A549 (cell line): ENCODE measurements around the gene CELSR1. TPM values are rescaled to one million over a fixed set of nuclear protein-coding genes. Genes with fewer than 3 reads are reported as not detected.
A peak's percentile ranks its signal among the peaks of the same experiment; 100 is the strongest.

ENCODE experiments used
- ATAC-seq, 2 experiments: fragments of 200-7000 bp in 1 of 2; fragments of >200 bp in 1 of 2; cut with Nextera tagmentation in 1 of 2; cut with Tn5 transposase in 1 of 2; 3 replicates each; pipeline versions ENCODE4 v1.8.0 to v1.9.1; 2018 to 2020; ENCODE audit warnings: mild to moderate bottlenecking in 1 of 2, moderate library complexity in 1 of 2
- CTCF ChIA-PET: fragments of 300-600 bp; sonication (Branson Sonifier 250); formaldehyde crosslinking; extraction: SDS; loops from one replicate; lab custom pipeline; 2021; ENCODE audit warnings: antibody characterized with exemption, inconsistent platforms; lab: Yijun Ruan, JAX
- POLR2A ChIA-PET: fragments of 350-600 bp; formaldehyde crosslinking; extraction: SDS; loops from one replicate; lab custom pipeline; 2021; ENCODE audit warnings: antibody characterized with exemption, inconsistent platforms; lab: Yijun Ruan, JAX
- DNase-seq, 2 experiments: peaks; one replicate each; pipeline versions ENCODE4 v3.0.0 to v3.0.0-alpha.2; 2011 to 2016; ENCODE audit warnings: low read depth in 1 of 2, low spot score in 1 of 2
- FAIRE-seq: peaks from 2 replicates; lab custom pipeline; 2011; peaks lifted over from hg19 to GRCh38; lab: Jason Lieb, UNC
- H3K27ac ChIP-seq, 2 experiments: fragments of >200 bp; sonication (Bioruptor Twin); formaldehyde crosslinking; 3 replicates each; pipeline ENCODE4 v1.5.1; 2016 to 2017
- H3K4me1 ChIP-seq: fragments of >200 bp; sonication (Bioruptor Twin); formaldehyde crosslinking; 3 replicates; pipeline ENCODE4 v1.6.1; 2016
- H3K4me2 ChIP-seq: fragments of >200 bp; sonication (Bioruptor Twin); formaldehyde crosslinking; 3 replicates; pipeline ENCODE4 v1.6.1; 2016
- H3K4me3 ChIP-seq: fragments of >200 bp; sonication (Bioruptor Twin); formaldehyde crosslinking; 3 replicates; pipeline ENCODE4 v1.5.1; 2016
- H3K9me3 ChIP-seq: fragments of >200 bp; sonication (Bioruptor Twin); formaldehyde crosslinking; 3 replicates; pipeline ENCODE4 v1.6.1; 2016
- ATOH8 ChIP-seq: fragments of 250-450 bp; sonication (Bioruptor Pico); IDR thresholded peaks from 2 replicates; pipeline ENCODE4 v1.5.0; 2020; ENCODE audit warnings: low read depth, mild to moderate bottlenecking, moderate library complexity
- BCL3 ChIP-seq: fragments of >200 bp; sonication (Bioruptor Twin); formaldehyde crosslinking; IDR thresholded peaks from 3 replicates; pipeline ENCODE4 v1.6.1; 2016
- BHLHE40 ChIP-seq: IDR thresholded peaks from 2 replicates; pipeline ENCODE4 v1.6.1; 2012; ENCODE audit warnings: low read depth, low read length, inconsistent platforms
- CBX2 ChIP-seq: fragments of 200-600 bp; sonication (generic); IDR thresholded peaks from 2 replicates; pipeline ENCODE4 v1.6.1; 2016; ENCODE audit warnings: low read depth, mild to moderate bottlenecking, borderline replicate concordance
- CEBPB ChIP-seq, 2 experiments: fragments of >200 bp in 1 of 2; sonication (Bioruptor Twin) in 1 of 2; formaldehyde crosslinking in 1 of 2; IDR thresholded peaks; 2 replicates each; pipeline ENCODE4 v1.6.1; 2012 to 2016
- CTCF ChIP-seq: fragments of >200 bp; sonication (Bioruptor Twin); formaldehyde crosslinking; IDR thresholded peaks from 3 replicates; pipeline ENCODE4 v1.5.1; 2016
- E2F6 ChIP-seq: IDR thresholded peaks from 2 replicates; pipeline ENCODE4 v1.6.1; 2012; ENCODE audit warnings: low read depth, borderline replicate concordance
- EHMT2 ChIP-seq: fragments of 200-600 bp; sonication (generic); IDR thresholded peaks from 2 replicates; pipeline ENCODE4 v1.6.1; 2016; ENCODE audit warnings: antibody characterized with exemption, low read depth, mild to moderate bottlenecking, moderate library complexity
- FOSL2 ChIP-seq, 2 experiments: fragments of 450-650 bp in 1 of 2; fragments of >200 bp in 1 of 2; sonication (Bioruptor Twin) in 1 of 2; formaldehyde crosslinking; IDR thresholded peaks; 2 replicates each; pipeline versions ENCODE4 v1.5.0 to v1.6.1; 2016 to 2020; ENCODE audit warnings: mild to moderate bottlenecking in 1 of 2, moderate library complexity in 1 of 2
- GATA3 ChIP-seq: IDR thresholded peaks from 2 replicates; pipeline ENCODE4 v1.6.1; 2012; ENCODE audit warnings: borderline replicate concordance
- HDAC2 ChIP-seq: fragments of 200-600 bp; sonication (generic); IDR thresholded peaks from 2 replicates; pipeline ENCODE4 v1.6.1; 2016
- HES2 ChIP-seq: fragments of >200 bp; sonication (Bioruptor Twin); formaldehyde crosslinking; IDR thresholded peaks from 2 replicates; pipeline ENCODE4 v1.6.1; 2016
- HOXB13 ChIP-seq: fragments of 250-450 bp; sonication (Bioruptor Pico); IDR thresholded peaks from 2 replicates; pipeline ENCODE4 v1.5.0; 2020; ENCODE audit warnings: low read depth, mild to moderate bottlenecking, moderate library complexity
- HOXB5 ChIP-seq: fragments of 250-450 bp; sonication (Bioruptor Pico); IDR thresholded peaks from 2 replicates; pipeline ENCODE4 v1.5.0; 2020; ENCODE audit warnings: mild to moderate bottlenecking, moderate library complexity
- JUN ChIP-seq, 2 experiments: fragments of >200 bp; sonication (Bioruptor Twin); formaldehyde crosslinking; IDR thresholded peaks; 2 replicates in 1 of 2; 3 replicates in 1 of 2; pipeline ENCODE4 v1.6.1; 2016 to 2017
- JUNB ChIP-seq: fragments of >200 bp; sonication (Bioruptor Twin); formaldehyde crosslinking; IDR thresholded peaks from 2 replicates; pipeline ENCODE4 v1.6.1; 2016
- KDM1A ChIP-seq: fragments of 200-600 bp; sonication (generic); IDR thresholded peaks from 2 replicates; pipeline ENCODE4 v1.6.1; 2016; ENCODE audit warnings: low read depth, mild to moderate bottlenecking
- KDM5A ChIP-seq: fragments of 200-600 bp; sonication (generic); IDR thresholded peaks from 2 replicates; pipeline ENCODE4 v1.6.1; 2016; ENCODE audit warnings: antibody characterized with exemption, mild to moderate bottlenecking
- MAFK ChIP-seq: fragments of 450-650 bp; IDR thresholded peaks from 2 replicates; pipeline ENCODE4 v1.6.1; 2014; ENCODE audit not compliant: partially characterized antibody
- NPAS2 ChIP-seq: fragments of 250-450 bp; sonication (Bioruptor Pico); IDR thresholded peaks from 2 replicates; pipeline ENCODE4 v1.8.0; 2022; ENCODE audit warnings: mild to moderate bottlenecking, moderate library complexity, borderline replicate concordance
- NR3C1 ChIP-seq: fragments of >200 bp; sonication (Bioruptor Twin); formaldehyde crosslinking; IDR thresholded peaks from 3 replicates; pipeline ENCODE4 v1.6.1; 2017
- PBX3 ChIP-seq: IDR thresholded peaks from 2 replicates; pipeline ENCODE4 v1.6.1; 2012
- POLR2AphosphoS2 ChIP-seq: conservative IDR thresholded peaks from 2 replicates; pipeline ENCODE4 v1.6.1; 2012; ENCODE audit warnings: low read length, improper control_type of control experiment, inconsistent platforms
- RAD21 ChIP-seq, 2 experiments: fragments of >200 bp in 1 of 2; sonication (Bioruptor Twin) in 1 of 2; formaldehyde crosslinking in 1 of 2; IDR thresholded peaks in 1 of 2; conservative IDR thresholded peaks in 1 of 2; 2 replicates in 1 of 2; 3 replicates in 1 of 2; pipeline ENCODE4 v1.6.1; 2012 to 2018; ENCODE audit warnings: inconsistent platforms in 1 of 2
- RARB ChIP-seq: fragments of 250-450 bp; sonication (Bioruptor Pico); IDR thresholded peaks from 2 replicates; pipeline ENCODE4 v1.8.0; 2021; ENCODE audit warnings: mild to moderate bottlenecking, moderate library complexity
- REST ChIP-seq: fragments of 200-600 bp; sonication (generic); IDR thresholded peaks from 2 replicates; pipeline ENCODE4 v1.6.1; 2016; ENCODE audit warnings: antibody characterized with exemption, mild to moderate bottlenecking, moderate library complexity
- TFCP2L1 ChIP-seq: fragments of 250-450 bp; sonication (Bioruptor Pico); IDR thresholded peaks from 2 replicates; pipeline ENCODE4 v1.5.0; 2021; ENCODE audit warnings: mild to moderate bottlenecking
- TP53 ChIP-seq: fragments of 250-450 bp; sonication (Bioruptor Pico); IDR thresholded peaks from 2 replicates; pipeline ENCODE4 v1.5.0; 2021; ENCODE audit warnings: mild to moderate bottlenecking, moderate library complexity
- ZNF302 ChIP-seq: fragments of 250-450 bp; sonication (Bioruptor Pico); IDR thresholded peaks from 2 replicates; pipeline ENCODE4 v1.9.0; 2021; ENCODE audit warnings: inconsistent platforms, mild to moderate bottlenecking, moderate library complexity
- WGBS: methylation state at CpG from one replicate; pipeline ENCODE4 v1.1.6; 2017; ENCODE audit errors: missing lambda C conversion rate; 5-methylcytosine and 5-hydroxymethylcytosine counted together
- polyA plus RNA-seq, 4 experiments: library from polyadenylated mRNA; depleted of rRNA in 3 of 4; stranded (reverse); fragments of >200 nt; fragmentation: RNase III in 1 of 4; extraction: RNeasy Plus Mini Kit Qiagen cat#74134 plus additional on column Dnase treatment in 1 of 4; gene quantifications; 2 replicates in 3 of 4; 3 replicates in 1 of 4; pipeline ENCODE4 v1.2.3, GENCODE V29; 2011 to 2017

Gene CELSR1
- polyA plus RNA-seq, 2 of the 4 experiments (the other 2 are of a cell fraction) = 15.3 to 31.8 TPM

- TF ChIP-seq RAD21 (conservative IDR thresholded peaks at IDR 0.05 in 1 of 2, IDR thresholded peaks at IDR 0.05 in 1 of 2) (no peak), BCL3 (no peak), BHLHE40 (no peak), CEBPB (IDR thresholded peaks at IDR 0.05) (no peak), POLR2AphosphoS2 (no peak), TP53 (CRISPR knock-in tag) (no peak), ZNF302 (CRISPR knock-in tag) (no peak), KDM5A (no peak), PBX3 (no peak), HDAC2 (no peak), HOXB13 (CRISPR knock-in tag) (no peak), JUN (IDR thresholded peaks at IDR 0.05) (no peak)
- DNase-seq = no peak
- WGBS = 80% methylated on average over 9 of the region's 17 CpGs
- CTCF ChIA-PET = interaction anchor here (1.3 kb wide), 1 partner anchor 14 kb away, joined by 3 read pairs; no protein-coding TSS in a partner anchor
- POLR2A ChIA-PET = no interaction called here
- H3K4me3 ChIP-seq = no peak overlapping the region
- H3K9me3 ChIP-seq = no peaks in the 10 kb centered on the region
- ATAC-seq = no peak
- peak overlapping the region in 1 of 2 experiments; percentile 70; a peak in 3 of 6 replicates for H3K27ac ChIP-seq
- no peak for FAIRE-seq
- no peak overlapping the region for H3K4me2 ChIP-seq
- peaks cover 40% of the 10 kb centered on the region for H3K4me1 ChIP-seq
Observed at GRCh38 chr22:46478083-46478551, 59.3 kb downstream of the CELSR1 start.

GRCh38 chr22:46476547-46476941, 60.9 kb downstream of the CELSR1 start:
- WGBS = 93% methylated on average over 8 of the region's 8 CpGs
- H3K27ac ChIP-seq = no peak overlapping the region
- TF ChIP-seq ATOH8 (CRISPR knock-in tag) (no peak), EHMT2 (no peak), MAFK (no peak), E2F6 (no peak), FOSL2 (IDR thresholded peaks at IDR 0.05) (no peak), FOSL2 (CRISPR knock-in tag; IDR thresholded peaks at IDR 0.05) (no peak), NR3C1 (no peak), HOXB5 (CRISPR knock-in tag) (no peak), REST (no peak), JUN (IDR thresholded peaks at IDR 0.05) (no peak), JUNB (no peak), RARB (CRISPR knock-in tag) (no peak), KDM1A (no peak), NPAS2 (CRISPR knock-in tag) (no peak), HES2 (no peak), TFCP2L1 (no peak), HDAC2 (no peak), CBX2 (no peak), CTCF (no peak), GATA3 (no peak)
- DNase-seq (no peak), FAIRE-seq (no peak), ATAC-seq (no peak)
- POLR2A ChIA-PET = no interaction called here
- H3K4me3 ChIP-seq = no peak overlapping the region
- H3K4me2 ChIP-seq = no peak overlapping the region
- no peaks in the 10 kb centered on the region for H3K9me3 ChIP-seq
- peaks cover 30% of the 10 kb centered on the region for H3K4me1 ChIP-seq
- CTCF ChIA-PET = interaction anchor here (1.0 to 1.7 kb wide), 3 partner anchors 16 to 65 kb away, joined by 4 to 5 read pairs (median 5); no protein-coding TSS in a partner anchor
